GM10266 (cell line): ENCODE measurements around the gene NCAPD3.

ENCODE experiments used
- DNase-seq: peaks from one replicate; pipeline ENCODE4 v3.0.0; 2012; ENCODE audit errors: extremely low spot score
- TF ChIP-seq, protein P1 (sequence below): IDR thresholded peaks from 2 replicates; pipeline ENCODE4 v1.5.1; 2012; ENCODE audit warnings: mild to moderate bottlenecking, low read depth; ENCODE audit not compliant: control insufficient read depth, insufficient read depth; ENCODE audit errors: missing control alignments

The NCAPD3 gene

DNA sequence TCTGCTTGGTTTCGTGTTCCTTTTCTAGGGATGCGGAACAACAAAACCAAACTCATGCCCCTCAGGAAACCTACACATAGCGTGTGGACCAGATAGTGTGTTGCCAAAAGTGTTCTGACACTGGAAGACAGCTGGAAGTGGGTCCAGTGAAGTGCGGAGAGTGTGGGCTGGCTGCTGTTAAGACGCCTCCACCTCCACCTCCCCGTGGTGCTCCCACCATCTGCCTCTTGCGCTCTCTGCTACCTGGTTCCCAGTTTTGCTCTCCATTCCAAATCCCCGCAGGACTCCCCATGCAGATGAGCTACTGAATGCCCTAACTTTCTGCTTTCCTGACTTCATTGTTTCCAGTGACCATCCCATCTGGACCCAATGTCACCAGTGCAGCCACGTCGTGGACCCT lies 51.8 kb downstream of the NCAPD3 start:
- TF ChIP-seq, protein P1, sequence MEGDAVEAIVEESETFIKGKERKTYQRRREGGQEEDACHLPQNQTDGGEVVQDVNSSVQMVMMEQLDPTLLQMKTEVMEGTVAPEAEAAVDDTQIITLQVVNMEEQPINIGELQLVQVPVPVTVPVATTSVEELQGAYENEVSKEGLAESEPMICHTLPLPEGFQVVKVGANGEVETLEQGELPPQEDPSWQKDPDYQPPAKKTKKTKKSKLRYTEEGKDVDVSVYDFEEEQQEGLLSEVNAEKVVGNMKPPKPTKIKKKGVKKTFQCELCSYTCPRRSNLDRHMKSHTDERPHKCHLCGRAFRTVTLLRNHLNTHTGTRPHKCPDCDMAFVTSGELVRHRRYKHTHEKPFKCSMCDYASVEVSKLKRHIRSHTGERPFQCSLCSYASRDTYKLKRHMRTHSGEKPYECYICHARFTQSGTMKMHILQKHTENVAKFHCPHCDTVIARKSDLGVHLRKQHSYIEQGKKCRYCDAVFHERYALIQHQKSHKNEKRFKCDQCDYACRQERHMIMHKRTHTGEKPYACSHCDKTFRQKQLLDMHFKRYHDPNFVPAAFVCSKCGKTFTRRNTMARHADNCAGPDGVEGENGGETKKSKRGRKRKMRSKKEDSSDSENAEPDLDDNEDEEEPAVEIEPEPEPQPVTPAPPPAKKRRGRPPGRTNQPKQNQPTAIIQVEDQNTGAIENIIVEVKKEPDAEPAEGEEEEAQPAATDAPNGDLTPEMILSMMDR: no peak

DNA sequence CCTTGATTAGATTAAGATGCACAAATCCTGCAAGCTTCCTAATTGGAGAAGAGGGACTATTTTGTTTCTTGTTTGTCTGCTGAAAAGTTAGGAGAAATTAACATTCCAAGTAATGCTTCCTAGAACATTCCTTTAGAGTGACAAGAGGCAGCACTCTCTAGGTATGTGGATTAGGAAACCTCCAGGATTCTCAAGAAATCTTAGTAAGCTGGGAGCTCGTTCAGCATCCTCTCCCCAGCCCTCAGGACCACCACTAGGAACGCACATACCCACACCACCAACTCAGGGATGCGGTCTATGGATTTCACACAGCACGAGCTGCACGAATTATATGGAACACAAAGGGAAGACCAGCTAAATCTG lies 52.9 kb downstream of the NCAPD3 start:
- TF ChIP-seq, protein P1: no peak
- no peak for DNase-seq

More for the DNA sequence above, 51.8 kb downstream of the NCAPD3 start:
- DNase-seq: no peak

DNA sequence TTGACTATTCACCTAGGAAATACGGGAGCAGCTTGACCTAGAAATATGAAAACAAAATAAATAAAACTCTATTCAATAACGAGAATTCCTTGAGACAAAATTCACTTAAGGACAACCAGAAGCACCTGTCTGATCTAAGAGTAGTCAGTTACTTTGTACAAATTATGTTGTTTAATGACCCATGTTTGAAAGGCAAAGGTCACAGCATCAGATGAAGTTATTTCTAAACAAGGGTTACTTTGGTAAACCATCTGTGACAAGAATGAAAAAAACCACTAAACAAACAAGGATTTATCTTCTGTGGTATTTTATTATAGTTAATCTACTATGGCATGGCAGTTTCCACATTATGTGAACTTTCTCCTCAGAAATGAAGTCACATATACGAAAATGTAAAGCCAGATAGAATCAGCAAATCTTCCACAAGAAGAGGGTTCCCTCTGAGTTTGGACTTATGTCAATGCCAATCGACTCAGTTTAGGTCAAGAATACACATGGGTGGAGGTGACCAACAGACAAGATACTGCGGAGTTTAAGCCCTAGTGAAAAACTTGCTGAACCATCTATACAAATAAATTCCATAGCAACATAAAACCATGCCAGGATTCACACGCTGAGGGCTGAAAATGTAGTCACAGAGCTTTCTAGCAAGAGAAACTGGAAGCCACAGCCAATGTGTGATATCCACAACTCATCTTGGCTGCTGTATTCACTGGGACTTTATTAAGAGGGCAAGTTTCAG lies 53.4 kb downstream of the NCAPD3 start:
- TF ChIP-seq, protein P1: no peak
- no peak for DNase-seq

DNA sequence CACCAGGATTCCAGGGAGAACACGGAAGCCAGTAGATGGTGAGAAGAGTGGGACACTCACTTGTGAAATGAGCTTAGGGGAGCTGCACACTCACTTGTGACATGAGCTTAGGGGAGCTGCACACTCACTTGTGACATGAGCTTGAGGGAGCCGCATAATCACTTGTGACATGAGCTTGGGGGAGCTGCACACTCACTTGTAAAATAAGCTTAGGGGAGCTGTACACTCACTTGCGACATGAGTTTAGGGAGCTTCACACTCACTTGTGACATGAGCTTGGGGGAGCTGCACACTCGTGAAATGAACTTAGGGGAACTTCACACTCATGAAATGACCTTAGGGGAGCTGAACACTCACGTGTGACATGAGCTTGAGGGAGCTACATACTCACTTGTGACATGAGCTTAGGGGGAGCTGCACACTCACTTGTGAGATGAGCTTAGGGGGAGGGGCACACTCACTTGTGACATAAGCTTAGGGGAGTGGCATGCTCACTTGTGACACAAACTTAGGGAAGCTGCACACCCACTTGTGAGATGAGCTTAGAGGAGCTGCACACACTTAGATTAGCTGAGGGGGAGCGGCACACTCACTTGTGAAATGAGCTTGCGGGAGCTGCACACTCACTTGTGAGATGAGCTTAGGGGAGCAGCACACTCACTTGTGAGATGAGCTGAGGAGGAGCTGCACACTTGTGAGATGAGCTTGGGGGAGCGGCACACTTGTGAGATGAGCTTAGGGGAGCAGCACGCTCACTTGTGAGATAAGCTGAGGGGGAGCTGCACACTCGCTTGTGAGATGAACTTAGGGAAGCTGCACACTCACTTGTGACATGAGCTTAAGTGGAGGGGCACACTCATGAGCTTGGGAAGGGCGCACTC lies 59.0 kb downstream of the NCAPD3 start:
- DNase-seq: no peak
- TF ChIP-seq, protein P1: no peak

DNA sequence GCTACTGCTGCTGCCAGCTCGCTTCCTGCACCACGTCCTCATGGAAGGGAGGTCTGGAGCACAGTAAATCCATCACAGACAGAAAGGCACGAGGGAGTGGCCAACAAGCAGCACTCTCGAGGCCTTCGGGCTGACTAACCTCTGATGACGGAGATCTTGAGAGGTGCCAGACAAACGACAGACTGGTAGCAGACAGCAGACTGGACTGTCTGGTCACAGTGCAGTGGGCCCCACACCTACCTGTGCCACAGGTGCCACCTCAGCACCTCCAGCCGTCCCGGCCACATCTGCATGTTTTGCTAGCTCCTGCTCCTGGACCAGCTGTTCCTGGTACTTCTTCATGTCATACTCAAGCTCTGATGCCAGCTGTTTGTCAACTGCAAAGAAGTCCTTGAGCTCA lies 64.1 kb downstream of the NCAPD3 start:
- TF ChIP-seq, protein P1: no peak
- no peak for DNase-seq

DNA sequence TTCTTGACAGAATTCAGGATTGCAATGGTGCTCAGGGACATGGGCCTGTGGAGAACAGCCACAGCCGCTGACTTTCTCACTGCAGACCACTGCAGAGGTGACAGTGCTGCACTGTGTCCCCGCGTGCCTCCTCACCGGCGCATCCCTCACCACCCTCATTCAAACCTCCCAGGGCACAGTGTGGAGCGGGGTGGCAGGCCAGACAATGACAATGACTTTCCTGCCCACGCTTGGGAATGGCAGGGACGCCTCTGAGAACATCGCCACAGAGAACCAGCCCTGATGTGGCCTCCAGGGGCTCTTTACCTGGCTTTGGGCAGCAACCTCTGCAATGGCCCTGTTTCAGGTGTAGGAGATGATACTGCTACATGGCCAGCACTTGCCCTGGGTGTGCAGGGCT lies 65.7 kb downstream of the NCAPD3 start:
- TF ChIP-seq, protein P1: no peak
- DNase-seq: no peak

DNA sequence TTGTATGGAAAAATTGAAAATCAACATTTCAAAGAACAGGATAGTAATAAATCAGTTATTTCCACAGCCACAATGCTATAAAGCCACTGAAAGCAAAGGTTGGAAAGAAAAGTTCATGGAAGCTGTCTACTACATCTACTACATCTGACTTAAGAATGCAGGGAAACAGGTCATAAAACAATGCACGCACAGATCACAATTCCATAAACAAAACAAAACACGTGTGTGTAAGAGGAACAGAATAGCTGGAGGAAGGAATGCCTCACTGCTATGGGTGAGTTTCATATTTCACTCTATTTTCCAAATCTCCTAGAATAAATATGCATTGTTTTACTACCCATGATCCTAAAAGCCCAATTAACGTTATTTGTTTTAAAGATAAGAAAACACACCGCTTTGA lies 66.3 kb downstream of the NCAPD3 start:
- DNase-seq: no peak
- TF ChIP-seq, protein P1: no peak
